Mucosa of descending colon (tissue), 3 donors: ENCODE data around the gene USP13. TPM values are rescaled to one million over a fixed set of nuclear protein-coding genes. Genes with fewer than 3 reads are reported as not detected.

Experiments used
- ATAC-seq: fragments of 200-7000 bp; cut with Tn5 transposase; one replicate; pipeline ENCODE4 v1.9.1; 2020; ENCODE audit warnings: mild to moderate bottlenecking, moderate library complexity
- DNase-seq, 3 donors: peaks; one replicate each; pipeline ENCODE4 v3.0.0-alpha.2; 2020
- H3K36me3 ChIP-seq: fragments of 200-600 bp; one replicate; pipeline ENCODE4 v1.8.0; 2021; ENCODE audit warnings: low read depth, mild to moderate bottlenecking
- H3K4me1 ChIP-seq: fragments of 200-600 bp; one replicate; pipeline ENCODE4 v1.8.0; 2021; ENCODE audit warnings: low read depth, mild to moderate bottlenecking
- H3K4me3 ChIP-seq: fragments of 200-600 bp; one replicate; pipeline ENCODE4 v1.8.0; 2021; ENCODE audit warnings: mild to moderate bottlenecking
- H3K9me3 ChIP-seq: fragments of 200-600 bp; one replicate; pipeline ENCODE4 v1.8.0; 2021; ENCODE audit warnings: mild to moderate bottlenecking
- CTCF ChIP-seq: fragments of 200-600 bp; IDR thresholded peaks from one replicate; pipeline ENCODE4 v1.8.0; 2022; ENCODE audit warnings: antibody characterized with exemption, mild to moderate bottlenecking
- intact Hi-C, 2 donors: fragments of 100-400 bp; cut with DNase I in 1 of 2; cut with micrococcal nuclease in 1 of 2; formaldehyde crosslinking; loops; one replicate each; pipeline versions ENCODE4 v1.11.0 to v1.11.1; 2022; cut with DNase I, micrococcal nuclease
- total RNA-seq, 3 donors: library from RNA; stranded (reverse); fragmentation: NEBNext Ultra II Directional in 2 of 3; extraction: Animal tissue kit (Norgen Biotek cat#: 25700) in 2 of 3; gene quantifications; one replicate each; pipeline versions ENCODE4 v1.2.1 to v1.2.4, GENCODE V29; 2021 to 2023
- donor health status: DM: no; HTN: no; CAD: no; lungs with moderate emphysema.
- donor health status: DM: no; HTN: no; CAD: no.
- donor health status: DM: no; HTN: yes; CAD: no.

The USP13 gene
- total RNA-seq, 3 donors from 2014 or later = 3.6 to 9.3 (median 5.5) TPM

DNA sequence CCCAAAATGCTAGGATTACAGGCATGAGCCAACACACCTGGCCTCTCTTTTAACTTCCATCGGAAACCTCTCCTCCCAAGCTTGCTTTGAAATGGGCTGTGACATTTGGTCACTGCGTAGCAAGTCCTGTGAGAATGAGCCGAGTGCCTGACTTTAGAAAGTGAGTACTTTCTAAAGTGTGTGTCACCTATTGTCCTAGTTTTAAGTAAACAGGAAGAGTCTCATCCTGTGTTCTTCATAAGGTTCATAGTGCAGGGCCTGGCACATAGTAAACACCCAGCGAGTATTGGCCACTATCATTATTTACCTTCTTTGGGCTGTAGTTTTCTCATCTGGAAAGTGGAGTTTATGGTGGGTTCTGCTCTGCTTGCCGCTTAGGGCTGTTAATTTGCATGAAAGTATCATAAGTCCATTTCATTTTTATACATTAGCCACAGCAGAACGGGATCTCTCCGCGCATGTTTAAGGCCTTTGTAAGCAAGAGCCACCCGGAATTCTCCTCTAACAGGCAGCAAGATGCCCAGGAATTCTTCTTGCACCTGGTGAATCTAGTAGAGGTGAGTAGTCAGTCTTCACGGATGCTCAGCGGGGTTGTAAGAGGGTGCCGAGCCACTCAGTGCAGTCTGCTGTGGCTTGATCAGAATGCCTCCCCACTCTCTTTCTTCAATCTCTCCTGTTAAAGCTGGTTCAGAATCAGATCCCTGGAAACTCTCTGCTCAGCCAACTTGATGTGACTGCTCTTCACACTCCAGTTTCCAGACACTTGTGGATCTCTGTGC, 87.2 kb downstream of the USP13 start:
- Histone ChIP-seq H3K4me1 (no peaks in the 10 kb centered on the region), H3K4me3 (no peak overlapping the region), H3K9me3 (no peaks in the 10 kb centered on the region), H3K36me3 (no peaks in the 10 kb centered on the region)
- ATAC-seq = peak; percentile 61
- DNase-seq = no peak
- TF ChIP-seq CTCF = no peak
- intact Hi-C loops = no loop called here

- no peak for ATAC-seq
- Histone ChIP-seq H3K9me3 (no peaks in the 10 kb centered on the region), H3K4me1 (no peaks in the 10 kb centered on the region), H3K4me3 (no peak overlapping the region), H3K36me3 (no peaks in the 10 kb centered on the region)
- DNase-seq = no peak
- intact Hi-C loops = no loop called here
- no peak for TF ChIP-seq CTCF
Observed at GRCh38 chr3:179743913-179744312, 91.1 kb downstream of the USP13 start.

DNA sequence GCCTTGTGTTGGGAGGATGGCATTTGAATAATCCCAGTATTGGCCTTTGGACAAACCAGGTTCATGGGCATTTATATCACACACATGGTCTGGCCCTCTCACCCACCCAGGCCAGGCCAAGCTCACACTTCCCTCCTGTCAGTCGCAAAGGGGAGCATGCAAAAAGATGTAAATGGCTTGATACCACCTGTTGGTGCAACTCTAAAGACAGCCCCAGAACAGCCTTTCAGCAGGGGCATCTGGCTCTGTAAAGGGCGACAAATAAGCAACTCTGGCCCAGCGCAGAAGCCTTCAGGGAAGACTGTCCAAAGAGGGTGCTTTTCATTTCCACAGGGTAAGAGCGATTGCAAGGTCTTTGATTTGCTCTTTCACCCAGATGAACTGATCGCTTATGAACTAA, 91.8 kb downstream of the USP13 start:
- DNase-seq = no peak
- no peak for ATAC-seq
- no peak overlapping the region for H3K4me3 ChIP-seq
- H3K9me3 ChIP-seq = no peaks in the 10 kb centered on the region
- no peaks in the 10 kb centered on the region for H3K36me3 ChIP-seq
- no peaks in the 10 kb centered on the region for H3K4me1 ChIP-seq
- intact Hi-C loops = no loop called here
- no peak for TF ChIP-seq CTCF

GRCh38 chr3:179745079-179745478, 92.2 kb downstream of the USP13 start:
- DNase-seq = peak in 1 of 3 donors; percentile 16
- Histone ChIP-seq H3K4me1 (no peaks in the 10 kb centered on the region), H3K9me3 (no peaks in the 10 kb centered on the region), H3K4me3 (no peak overlapping the region), H3K36me3 (no peaks in the 10 kb centered on the region)
- peak; percentile 70 for ATAC-seq
- TF ChIP-seq CTCF = no peak
- intact Hi-C loops = no loop called here

GRCh38 chr3:179745716-179746115, 92.9 kb downstream of the USP13 start:
- no peaks in the 10 kb centered on the region for H3K36me3 ChIP-seq
- no peak for DNase-seq
- ATAC-seq = no peak
- H3K9me3 ChIP-seq = no peaks in the 10 kb centered on the region
- TF ChIP-seq CTCF = no peak
- no peak overlapping the region for H3K4me3 ChIP-seq
- intact Hi-C loops = no loop called here
- no peaks in the 10 kb centered on the region for H3K4me1 ChIP-seq
